ENCODE measurements around the gene N4BP2.

DNA sequence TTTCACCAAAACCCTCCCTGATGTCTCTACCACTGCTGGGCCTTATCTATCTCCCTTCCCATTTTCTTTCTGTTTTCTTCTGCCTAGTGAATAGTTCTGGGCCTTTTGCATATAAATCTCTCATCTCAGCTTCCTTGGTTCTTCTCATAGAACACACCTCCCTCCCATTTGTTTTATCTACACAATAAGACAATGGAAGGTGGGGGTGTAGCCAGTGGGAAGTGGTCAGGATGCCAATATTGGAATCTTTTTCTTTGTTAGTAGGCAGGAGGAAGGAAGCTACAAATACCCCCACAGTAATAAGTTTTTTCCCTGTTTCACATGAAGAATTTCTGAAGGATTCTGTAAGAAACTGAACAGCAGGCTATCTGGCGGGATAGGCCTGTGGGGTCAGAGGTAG, 109.3 kb downstream of the N4BP2 start:
- TF ChIP-seq CTCF (IDR thresholded peaks at IDR 0.05) (no peak), EP300 (IDR thresholded peaks at IDR 0.05) (no peak)

Measured in tibial nerve (tissue), 4 donors.